ENCODE data around the gene RNASE4.
"Not testable (repeated sequence)": the region's sequence is repeated elsewhere in the genome, so short reads cannot be mapped to it uniquely, and the experiment has no call there.

The RNASE4 gene

DNA sequence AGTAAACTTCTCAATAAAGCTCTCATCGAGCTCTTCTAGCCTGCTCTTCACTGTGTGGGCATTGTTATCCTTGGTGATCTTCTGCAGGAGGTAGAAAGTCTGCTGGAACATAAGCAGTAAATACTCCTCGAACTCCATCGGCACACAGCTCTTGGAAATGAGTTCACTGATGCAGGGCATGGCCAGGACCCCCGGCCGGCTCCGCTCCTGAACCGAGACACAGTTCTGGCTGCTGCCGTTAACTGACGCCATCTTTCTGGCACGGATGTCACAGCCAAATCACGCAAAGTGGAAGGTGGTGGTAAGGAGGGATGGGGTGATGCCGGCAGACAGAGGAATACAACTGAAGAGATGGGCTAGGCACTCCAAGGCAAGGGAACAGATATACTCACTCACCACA is 37.7 kb downstream of the RNASE4 start (continued):
- no peak for TF ChIP-seq ZFP30 (CRISPR knock-in tag; IDR thresholded peaks at IDR 0.05)
- TF ChIP-seq TOX (CRISPR knock-in tag; IDR thresholded peaks at IDR 0.05; ENCODE audit: borderline replicate concordance): no peak
- TF ChIP-seq GLIS3 (CRISPR knock-in tag; IDR thresholded peaks at IDR 0.05): no peak
- TF ChIP-seq ZNF8 (CRISPR knock-in tag; IDR thresholded peaks at IDR 0.05): no peak

DNA sequence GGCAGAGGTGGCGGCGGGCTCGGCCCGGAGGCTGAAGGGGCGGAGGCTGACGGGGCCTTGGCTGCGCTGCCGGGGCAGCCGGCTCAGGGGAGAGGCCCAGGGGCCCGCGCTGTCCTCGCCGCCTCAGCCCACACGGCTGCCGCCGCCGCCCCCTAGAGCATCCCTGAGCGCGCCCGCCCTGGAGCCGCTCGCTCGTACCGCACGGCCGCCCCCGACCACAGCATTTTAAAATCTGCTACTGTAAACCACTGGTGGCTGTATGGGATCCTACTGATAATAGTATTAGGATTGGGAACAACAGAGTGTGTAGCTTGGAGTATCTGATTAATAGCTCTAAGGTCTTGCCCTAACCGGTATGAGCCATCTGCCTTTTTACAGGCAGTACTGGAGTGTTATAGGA is 39.1 kb downstream of the RNASE4 start:
- no peak; the same call in 2 of the 3 replicates for ATAC-seq
- TF ChIP-seq ARNTL (CRISPR knock-in tag; IDR thresholded peaks at IDR 0.05; ENCODE audit: borderline replicate concordance, low read depth) (no peak), TCF4 (CRISPR knock-in tag; IDR thresholded peaks at IDR 0.05; ENCODE audit: borderline replicate concordance) (no peak), ZFP3 (CRISPR knock-in tag; IDR thresholded peaks at IDR 0.05) (no peak), ZC3H10 (CRISPR knock-in tag; IDR thresholded peaks at IDR 0.05) (no peak), ZNF565 (CRISPR knock-in tag; conservative IDR thresholded peaks at IDR 0.05; ENCODE audit: low read depth) (no peak), ISL1 (CRISPR knock-in tag; IDR thresholded peaks at IDR 0.05) (no peak), PPARA (CRISPR knock-in tag; IDR thresholded peaks at IDR 0.05; ENCODE audit: borderline replicate concordance) (no peak), ZFP30 (CRISPR knock-in tag; IDR thresholded peaks at IDR 0.05) (no peak), CSDC2 (CRISPR knock-in tag; IDR thresholded peaks at IDR 0.05) (no peak), ZNF70 (CRISPR knock-in tag; IDR thresholded peaks at IDR 0.05) (no peak), ZNF8 (CRISPR knock-in tag; IDR thresholded peaks at IDR 0.05) (no peak), TOX (CRISPR knock-in tag; IDR thresholded peaks at IDR 0.05; ENCODE audit: borderline replicate concordance) (no peak), ESRRG (CRISPR knock-in tag; IDR thresholded peaks at IDR 0.05) (no peak), BACH2 (CRISPR knock-in tag; IDR thresholded peaks at IDR 0.05; ENCODE audit: borderline replicate concordance) (no peak)
- TF ChIP-seq, protein P1, sequence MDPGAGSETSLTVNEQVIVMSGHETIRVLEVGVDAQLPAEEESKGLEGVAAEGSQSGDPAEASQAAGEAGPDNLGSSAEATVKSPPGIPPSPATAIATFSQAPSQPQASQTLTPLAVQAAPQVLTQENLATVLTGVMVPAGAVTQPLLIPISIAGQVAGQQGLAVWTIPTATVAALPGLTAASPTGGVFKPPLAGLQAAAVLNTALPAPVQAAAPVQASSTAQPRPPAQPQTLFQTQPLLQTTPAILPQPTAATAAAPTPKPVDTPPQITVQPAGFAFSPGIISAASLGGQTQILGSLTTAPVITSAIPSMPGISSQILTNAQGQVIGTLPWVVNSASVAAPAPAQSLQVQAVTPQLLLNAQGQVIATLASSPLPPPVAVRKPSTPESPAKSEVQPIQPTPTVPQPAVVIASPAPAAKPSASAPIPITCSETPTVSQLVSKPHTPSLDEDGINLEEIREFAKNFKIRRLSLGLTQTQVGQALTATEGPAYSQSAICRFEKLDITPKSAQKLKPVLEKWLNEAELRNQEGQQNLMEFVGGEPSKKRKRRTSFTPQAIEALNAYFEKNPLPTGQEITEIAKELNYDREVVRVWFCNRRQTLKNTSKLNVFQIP (CRISPR knock-in tag; IDR thresholded peaks at IDR 0.05; ENCODE audit: borderline replicate concordance, low read depth): no peak
- TF ChIP-seq, protein P2, sequence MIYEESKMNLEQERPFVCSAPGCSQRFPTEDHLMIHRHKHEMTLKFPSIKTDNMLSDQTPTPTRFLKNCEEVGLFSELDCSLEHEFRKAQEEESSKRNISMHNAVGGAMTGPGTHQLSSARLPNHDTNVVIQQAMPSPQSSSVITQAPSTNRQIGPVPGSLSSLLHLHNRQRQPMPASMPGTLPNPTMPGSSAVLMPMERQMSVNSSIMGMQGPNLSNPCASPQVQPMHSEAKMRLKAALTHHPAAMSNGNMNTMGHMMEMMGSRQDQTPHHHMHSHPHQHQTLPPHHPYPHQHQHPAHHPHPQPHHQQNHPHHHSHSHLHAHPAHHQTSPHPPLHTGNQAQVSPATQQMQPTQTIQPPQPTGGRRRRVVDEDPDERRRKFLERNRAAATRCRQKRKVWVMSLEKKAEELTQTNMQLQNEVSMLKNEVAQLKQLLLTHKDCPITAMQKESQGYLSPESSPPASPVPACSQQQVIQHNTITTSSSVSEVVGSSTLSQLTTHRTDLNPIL (CRISPR knock-in tag; IDR thresholded peaks at IDR 0.05; ENCODE audit: low read depth): no peak
- TF ChIP-seq, protein P3, sequence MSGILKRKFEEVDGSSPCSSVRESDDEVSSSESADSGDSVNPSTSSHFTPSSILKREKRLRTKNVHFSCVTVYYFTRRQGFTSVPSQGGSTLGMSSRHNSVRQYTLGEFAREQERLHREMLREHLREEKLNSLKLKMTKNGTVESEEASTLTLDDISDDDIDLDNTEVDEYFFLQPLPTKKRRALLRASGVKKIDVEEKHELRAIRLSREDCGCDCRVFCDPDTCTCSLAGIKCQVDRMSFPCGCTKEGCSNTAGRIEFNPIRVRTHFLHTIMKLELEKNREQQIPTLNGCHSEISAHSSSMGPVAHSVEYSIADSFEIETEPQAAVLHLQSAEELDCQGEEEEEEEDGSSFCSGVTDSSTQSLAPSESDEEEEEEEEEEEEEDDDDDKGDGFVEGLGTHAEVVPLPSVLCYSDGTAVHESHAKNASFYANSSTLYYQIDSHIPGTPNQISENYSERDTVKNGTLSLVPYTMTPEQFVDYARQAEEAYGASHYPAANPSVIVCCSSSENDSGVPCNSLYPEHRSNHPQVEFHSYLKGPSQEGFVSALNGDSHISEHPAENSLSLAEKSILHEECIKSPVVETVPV (CRISPR knock-in tag; IDR thresholded peaks at IDR 0.05): no peak
- TF ChIP-seq, protein P4, sequence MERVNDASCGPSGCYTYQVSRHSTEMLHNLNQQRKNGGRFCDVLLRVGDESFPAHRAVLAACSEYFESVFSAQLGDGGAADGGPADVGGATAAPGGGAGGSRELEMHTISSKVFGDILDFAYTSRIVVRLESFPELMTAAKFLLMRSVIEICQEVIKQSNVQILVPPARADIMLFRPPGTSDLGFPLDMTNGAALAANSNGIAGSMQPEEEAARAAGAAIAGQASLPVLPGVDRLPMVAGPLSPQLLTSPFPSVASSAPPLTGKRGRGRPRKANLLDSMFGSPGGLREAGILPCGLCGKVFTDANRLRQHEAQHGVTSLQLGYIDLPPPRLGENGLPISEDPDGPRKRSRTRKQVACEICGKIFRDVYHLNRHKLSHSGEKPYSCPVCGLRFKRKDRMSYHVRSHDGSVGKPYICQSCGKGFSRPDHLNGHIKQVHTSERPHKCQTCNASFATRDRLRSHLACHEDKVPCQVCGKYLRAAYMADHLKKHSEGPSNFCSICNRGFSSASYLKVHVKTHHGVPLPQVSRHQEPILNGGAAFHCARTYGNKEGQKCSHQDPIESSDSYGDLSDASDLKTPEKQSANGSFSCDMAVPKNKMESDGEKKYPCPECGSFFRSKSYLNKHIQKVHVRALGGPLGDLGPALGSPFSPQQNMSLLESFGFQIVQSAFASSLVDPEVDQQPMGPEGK (CRISPR knock-in tag; IDR thresholded peaks at IDR 0.05; ENCODE audit: borderline replicate concordance): no peak
- TF ChIP-seq, protein P5, sequence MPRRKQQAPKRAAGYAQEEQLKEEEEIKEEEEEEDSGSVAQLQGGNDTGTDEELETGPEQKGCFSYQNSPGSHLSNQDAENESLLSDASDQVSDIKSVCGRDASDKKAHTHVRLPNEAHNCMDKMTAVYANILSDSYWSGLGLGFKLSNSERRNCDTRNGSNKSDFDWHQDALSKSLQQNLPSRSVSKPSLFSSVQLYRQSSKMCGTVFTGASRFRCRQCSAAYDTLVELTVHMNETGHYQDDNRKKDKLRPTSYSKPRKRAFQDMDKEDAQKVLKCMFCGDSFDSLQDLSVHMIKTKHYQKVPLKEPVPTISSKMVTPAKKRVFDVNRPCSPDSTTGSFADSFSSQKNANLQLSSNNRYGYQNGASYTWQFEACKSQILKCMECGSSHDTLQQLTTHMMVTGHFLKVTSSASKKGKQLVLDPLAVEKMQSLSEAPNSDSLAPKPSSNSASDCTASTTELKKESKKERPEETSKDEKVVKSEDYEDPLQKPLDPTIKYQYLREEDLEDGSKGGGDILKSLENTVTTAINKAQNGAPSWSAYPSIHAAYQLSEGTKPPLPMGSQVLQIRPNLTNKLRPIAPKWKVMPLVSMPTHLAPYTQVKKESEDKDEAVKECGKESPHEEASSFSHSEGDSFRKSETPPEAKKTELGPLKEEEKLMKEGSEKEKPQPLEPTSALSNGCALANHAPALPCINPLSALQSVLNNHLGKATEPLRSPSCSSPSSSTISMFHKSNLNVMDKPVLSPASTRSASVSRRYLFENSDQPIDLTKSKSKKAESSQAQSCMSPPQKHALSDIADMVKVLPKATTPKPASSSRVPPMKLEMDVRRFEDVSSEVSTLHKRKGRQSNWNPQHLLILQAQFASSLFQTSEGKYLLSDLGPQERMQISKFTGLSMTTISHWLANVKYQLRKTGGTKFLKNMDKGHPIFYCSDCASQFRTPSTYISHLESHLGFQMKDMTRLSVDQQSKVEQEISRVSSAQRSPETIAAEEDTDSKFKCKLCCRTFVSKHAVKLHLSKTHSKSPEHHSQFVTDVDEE (CRISPR knock-in tag; IDR thresholded peaks at IDR 0.05): no peak

DNA sequence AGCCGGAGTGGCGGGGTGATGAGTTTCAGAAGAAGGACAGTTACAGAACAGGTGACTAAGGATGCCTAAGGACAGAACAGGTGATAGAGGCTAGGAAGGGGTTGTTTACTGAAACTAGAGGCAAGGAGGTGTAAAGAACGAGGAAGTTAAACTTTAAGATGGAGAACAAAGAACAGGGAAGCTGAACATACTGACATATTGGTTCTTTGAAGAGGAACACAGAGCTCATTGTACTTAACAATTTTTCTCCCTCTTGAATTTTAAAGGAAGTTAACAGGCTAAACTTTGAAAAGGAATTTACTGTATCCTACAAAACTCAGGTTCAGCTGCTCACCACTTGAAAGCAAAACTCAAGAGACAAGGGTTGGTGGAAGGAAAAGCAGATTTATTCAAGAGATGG is 41.8 kb downstream of the RNASE4 start:
- not testable (repeated sequence) for ATAC-seq

DNA sequence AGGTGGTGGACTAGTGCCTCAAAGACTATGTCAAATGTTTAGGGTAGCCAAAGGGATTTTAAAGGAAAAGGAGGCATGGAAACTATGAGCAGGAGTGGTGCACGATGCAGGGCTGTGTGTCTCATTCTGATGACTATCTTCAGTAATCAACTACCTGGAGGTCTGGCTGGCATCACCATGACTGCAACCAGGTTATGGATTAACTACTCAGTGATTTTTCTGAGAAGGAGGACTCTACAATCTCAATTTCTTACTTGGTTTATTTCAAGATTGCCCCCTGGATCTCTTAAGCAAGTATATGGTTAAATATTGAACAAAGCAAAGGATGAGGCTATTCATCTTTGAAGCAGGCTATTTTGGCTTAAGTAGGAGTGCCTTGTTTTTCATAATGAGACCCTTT is 42.2 kb downstream of the RNASE4 start:
- no peak for ATAC-seq
- TF ChIP-seq ZNF565 (CRISPR knock-in tag; conservative IDR thresholded peaks at IDR 0.05; ENCODE audit: low read depth): no peak
- TF ChIP-seq, protein P2 (CRISPR knock-in tag; IDR thresholded peaks at IDR 0.05; ENCODE audit: low read depth): no peak
- no peak for TF ChIP-seq CSDC2 (CRISPR knock-in tag; IDR thresholded peaks at IDR 0.05)
- no peak for TF ChIP-seq TCF4 (CRISPR knock-in tag; IDR thresholded peaks at IDR 0.05; ENCODE audit: borderline replicate concordance)
- TF ChIP-seq, protein P4 (CRISPR knock-in tag; IDR thresholded peaks at IDR 0.05; ENCODE audit: borderline replicate concordance): no peak
